GM19035 (cell line): ENCODE data around the gene HPN.
"Not testable (repeated sequence)": the region's sequence is repeated elsewhere in the genome, so short reads cannot be mapped to it uniquely, and the experiment has no call there.

Experiments
- ATAC-seq: cut with Tn5 transposase; IDR thresholded peaks from one replicate; pipeline ENCODE4 v1.9.1; 2021; ENCODE audit not compliant: unreplicated experiment

HPN gene

GRCh38 chr19:35008891-35009341, 32.6 kb upstream of the HPN start:
- no peak for ATAC-seq

GRCh38 chr19:35009424-35010415, 31.8 kb upstream of the HPN start:
- no peak for ATAC-seq

GRCh38 chr19:35011091-35011689, 30.3 kb upstream of the HPN start:
- no peak for ATAC-seq

DNA sequence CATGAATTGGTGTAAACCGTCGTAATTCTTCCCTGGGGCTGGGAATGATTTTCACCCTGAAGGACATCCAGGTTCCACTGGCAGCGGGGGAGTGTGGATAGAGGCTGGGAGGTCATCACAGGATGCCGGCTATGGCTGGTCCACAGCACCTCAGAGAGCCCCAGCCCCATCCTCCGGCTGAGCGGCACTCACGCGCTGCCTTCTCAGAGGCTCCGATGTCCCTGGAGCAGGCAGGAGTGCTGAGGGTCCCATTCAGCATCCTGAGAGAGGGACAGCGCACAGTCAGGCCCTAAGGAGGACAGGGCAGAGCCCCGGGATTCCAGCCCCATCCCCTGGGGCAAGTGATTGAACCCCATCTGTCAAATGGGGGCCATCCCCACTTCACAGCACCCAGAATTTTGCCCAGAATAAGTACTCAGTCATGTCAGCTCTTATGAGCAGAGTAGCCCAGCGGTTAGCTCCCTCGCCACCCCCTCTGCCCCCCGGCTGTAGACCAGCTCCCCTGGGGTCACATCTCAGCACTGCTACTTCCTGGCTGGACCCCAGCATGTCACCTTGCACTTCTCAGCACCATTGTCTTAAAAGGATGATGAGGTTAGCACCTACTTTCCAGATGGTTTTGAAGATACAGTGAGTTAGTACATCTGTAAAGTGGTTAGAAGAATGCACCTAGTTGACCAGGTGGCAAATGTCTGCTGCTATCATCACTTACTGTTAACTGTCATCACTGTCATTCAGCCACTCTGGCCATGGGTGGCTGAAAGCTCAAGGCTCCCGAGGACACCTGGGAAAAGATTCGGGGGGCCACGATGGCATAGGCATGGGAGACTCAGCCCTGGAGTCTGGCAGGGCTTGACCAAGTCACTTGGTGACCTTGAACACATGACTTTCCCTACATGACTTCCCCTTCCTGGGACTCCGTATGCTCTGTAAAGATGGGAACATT, 29.5 kb upstream of the HPN start:
- ATAC-seq: no peak

GRCh38 chr19:35013041-35013819, 28.3 kb upstream of the HPN start:
- no peak for ATAC-seq

DNA sequence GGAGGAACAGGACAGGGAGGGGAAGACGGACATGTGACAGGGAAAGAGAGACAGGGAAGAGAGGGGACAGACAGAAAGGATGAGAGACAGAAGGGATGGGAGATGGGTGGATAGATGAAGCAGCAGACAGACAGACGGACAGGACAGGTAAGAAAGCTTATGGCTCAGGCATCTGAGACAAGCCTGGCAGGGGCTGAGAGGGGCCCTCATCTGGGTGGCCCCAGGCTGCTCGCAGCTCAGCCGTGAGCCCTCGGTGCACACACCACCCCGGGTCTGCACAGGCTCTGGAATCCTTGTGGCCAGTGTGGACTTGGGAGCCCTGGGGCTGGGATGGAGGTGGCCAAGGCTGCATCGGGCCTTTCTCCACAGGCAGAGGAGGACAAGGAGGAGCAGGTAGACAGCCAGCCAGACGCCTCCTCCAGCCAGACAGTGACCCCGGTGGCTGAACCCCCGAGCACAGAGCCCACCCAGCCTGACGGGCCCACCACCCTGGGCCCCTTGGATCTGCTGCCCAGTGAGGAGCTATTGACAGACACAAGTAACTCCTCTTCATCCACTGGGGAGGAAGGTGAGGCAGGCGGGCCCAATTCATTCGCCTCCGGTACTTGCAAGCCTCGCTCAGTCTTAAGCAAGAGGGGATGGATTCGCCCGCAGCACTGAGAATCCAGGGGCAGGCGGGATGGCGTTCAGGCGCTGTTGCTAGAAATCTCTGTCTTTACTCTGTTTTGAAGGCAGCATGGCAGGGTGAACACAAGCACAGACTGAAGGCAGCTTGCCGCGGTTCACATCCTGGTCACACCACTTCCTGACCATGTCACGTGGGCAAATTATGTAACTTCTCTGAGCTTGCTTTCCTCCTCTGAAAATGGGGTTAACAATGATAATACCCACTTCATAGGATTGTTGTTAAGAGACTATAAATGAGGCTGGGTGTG, 27.4 kb upstream of the HPN start:
- no peak for ATAC-seq

GRCh38 chr19:35014774-35015173, 26.7 kb upstream of the HPN start:
- not testable (repeated sequence) for ATAC-seq

DNA sequence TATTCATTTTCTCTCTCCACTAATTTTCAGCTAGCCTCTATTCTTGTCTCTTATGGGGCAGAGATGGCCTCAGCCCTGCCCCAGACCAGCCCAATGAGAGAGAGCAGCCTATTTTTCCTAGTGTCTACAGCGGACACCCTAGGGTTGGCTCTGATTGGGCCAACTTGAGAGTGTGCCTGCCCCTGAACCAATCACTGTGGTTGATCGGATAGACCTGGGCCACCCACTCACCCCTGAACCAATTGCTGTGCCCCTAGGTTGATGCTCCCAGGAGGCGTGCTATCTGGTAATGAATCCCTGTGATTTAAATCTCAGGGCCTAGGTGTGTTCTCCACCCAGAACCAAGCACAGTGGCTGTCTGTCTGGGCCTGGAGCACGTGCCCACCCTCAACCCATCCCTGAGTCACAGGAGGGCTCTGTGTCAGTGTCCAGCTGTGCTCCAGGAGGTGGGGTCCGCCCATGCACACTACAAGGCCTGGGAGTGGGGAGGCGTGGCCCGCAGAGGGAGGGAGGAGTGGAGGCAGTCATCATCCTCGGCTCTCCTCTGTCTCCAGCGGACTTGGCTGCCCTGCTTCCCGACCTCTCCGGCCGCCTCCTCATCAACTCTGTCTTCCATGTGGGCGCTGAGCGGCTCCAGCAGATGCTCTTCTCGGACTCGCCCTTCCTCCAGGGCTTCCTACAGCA, 26.1 kb upstream of the HPN start:
- no peak for ATAC-seq

DNA sequence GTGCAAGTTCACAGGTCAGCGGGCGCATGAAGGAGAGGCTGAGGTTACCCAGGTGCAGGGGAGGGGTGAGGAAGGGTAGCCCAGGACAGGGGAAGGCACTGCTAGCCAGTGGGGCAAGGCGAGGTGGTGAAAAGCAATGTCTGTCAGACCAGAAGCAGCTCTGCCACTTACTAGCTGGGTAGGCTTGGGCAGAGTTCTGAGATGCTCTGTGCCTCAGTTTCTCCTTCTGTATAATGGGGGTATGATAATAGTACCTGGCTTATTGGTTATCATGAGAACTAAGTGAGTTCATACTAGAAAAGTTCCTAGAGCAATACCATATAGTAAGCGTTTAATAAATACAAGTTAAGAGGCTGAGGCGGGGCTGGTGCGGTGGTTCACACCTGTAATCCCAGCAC, 25.6 kb upstream of the HPN start:
- ATAC-seq: no peak

- no peak for ATAC-seq
These were observed 24.0 kb upstream of the HPN start for GRCh38 chr19:35017507-35017906.

GRCh38 chr19:35018379-35018778, 23.1 kb upstream of the HPN start:
- no peak for ATAC-seq

GRCh38 chr19:35019144-35019543, 22.4 kb upstream of the HPN start:
- no peak for ATAC-seq

DNA sequence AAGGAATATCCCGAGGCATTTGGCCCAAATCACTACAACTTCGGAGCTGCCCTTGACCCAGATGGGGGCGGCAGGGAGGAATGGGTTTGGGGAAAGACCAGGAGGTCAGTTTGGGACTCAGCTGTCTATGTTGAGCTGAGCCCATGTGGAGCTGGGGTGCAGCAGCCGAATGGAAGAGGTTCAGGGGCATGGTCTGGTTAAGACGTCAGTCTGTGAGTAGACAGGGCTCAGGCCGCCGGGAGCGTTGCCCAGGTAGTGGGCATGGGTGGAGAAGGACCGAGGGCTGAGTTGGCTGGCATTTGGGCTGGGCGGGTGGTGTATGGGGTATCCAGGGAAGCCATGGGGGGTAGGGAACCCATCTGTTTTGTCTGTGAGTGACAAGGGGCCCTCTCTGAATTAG, 20.5 kb upstream of the HPN start:
- ATAC-seq: no peak

DNA sequence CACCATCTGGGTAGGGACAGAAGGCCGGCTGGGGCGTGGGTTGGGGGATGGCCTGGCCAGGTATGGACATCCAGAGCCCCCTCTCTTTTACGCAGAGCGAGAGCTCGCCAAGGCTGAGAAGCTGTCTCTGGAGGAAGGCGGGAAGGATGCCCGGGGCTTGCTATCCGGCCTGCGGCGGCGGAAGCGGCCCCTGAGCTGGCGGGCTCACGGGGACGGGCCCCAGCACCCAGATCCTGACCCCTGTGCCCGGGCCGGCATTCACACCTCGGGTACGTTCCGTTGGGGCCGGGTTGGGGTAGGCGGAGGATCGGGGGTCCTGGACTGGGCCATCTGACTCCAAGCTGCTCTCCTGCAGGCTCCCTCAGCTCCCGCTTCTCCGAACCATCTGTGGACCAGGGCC, 19.9 kb upstream of the HPN start:
- no peak for ATAC-seq

DNA sequence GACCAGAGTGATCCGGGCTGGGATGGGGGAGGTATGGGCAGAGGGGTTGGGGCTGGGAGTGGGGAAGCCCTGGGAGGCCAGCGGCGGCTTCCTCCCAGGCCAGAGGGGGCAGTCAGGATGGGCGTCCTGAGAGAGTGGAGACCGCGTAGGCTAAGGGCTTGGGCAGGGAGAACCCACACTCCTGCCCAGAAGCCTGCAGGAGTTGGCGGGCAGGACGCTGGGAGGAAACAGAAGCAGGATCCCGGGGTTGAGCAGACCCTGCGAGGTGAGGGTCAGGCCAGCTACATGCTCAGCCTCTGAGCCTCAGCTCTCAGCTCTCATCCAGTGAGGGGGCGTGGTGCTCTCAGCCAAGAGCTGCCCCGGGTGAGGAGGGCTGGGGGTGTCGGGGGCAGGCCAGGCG, 19.1 kb upstream of the HPN start:
- no peak for ATAC-seq

DNA sequence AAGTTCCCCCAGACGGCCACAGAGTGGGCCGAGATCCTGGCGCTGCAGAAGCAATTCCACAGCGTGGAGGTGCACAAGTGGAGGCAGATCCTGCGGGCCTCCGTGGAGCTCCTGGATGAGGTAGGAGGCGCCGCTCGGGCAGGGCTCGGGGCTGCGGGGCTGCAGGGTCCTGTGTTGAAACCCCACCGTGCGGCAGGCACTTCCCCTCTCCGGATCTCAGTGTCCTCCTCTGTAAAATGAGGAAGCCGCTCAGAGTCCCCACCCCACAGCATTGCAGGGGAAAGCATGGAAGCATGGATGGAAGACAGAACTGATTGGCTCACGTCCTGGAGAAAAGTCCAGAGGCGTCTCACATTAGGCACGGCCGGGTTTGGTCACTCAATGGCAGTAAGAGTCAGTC, 18.1 kb upstream of the HPN start:
- no peak for ATAC-seq

- ATAC-seq: no peak
These were observed 17.4 kb upstream of the HPN start for GRCh38 chr19:35024095-35024494.

GRCh38 chr19:35025969-35026368, 15.6 kb upstream of the HPN start:
- ATAC-seq: no peak

DNA sequence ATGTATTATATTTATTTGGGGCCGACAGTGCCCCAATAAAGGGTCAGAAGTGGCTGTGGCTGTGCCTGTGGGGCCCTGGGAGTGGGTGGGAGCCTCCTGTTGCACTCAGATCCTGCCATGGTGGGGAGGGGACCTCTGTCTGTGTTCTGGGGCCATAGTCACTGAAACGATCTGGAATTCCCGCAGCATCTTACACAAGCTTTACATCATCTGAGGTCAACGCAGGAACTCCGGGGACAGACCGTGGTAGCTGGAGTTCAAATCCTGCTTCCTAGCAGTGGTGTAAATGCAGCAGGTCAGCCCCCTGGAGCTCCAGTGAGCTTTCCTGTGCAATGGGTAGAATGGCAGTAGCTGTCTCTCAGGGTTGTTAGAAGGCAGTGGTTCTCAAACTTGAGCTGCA, 15.1 kb upstream of the HPN start:
- ATAC-seq: no peak
